ENCODE data around the gene CAVIN3. TPM values are rescaled to one million over a fixed set of nuclear protein-coding genes. Genes with fewer than 3 reads are reported as not detected.

The CAVIN3 gene
- total RNA-seq, 2 experiments from 2014 or later: 0.27 TPM; not detected in 1

DNA sequence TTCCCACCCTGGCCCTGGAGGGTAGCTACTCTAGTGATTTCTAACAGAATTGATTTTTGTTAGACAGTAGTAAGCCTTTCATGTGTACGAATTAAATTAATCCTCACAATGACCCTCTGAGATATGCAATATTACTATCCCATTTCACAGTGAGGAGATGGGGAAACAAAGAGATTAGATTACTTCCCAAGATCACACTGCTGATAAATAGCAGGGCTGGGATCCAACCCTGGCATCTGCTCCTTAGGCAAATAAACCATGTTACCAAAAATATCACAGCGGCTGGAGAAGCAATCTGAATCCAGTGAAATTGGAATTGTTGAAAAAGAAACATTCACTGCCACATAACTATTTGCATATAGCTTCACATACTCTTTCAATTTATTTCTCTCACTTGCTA lies 12.8 kb upstream of the CAVIN3 start:
- H3K27me3 Mint-ChIP-seq: peaks cover 20% of the 10 kb centered on the region
- Histone ChIP-seq H3K9me3 (ENCODE audit: control insufficient read depth in 1 of 2, insufficient read depth in 1 of 2, low read length in 2 of 2) (no peaks in the 10 kb centered on the region), H3K36me3 (ENCODE audit: insufficient read depth, low read length) (no peaks in the 10 kb centered on the region), H3K27ac (ENCODE audit: low read depth in 1 of 2, low read length in 2 of 2) (no peak overlapping the region), H3K4me1 (ENCODE audit: insufficient read depth, low read length) (no peaks in the 10 kb centered on the region), H3K27me3 (ENCODE audit: control insufficient read depth in 1 of 2, insufficient read depth in 2 of 2, low read length in 2 of 2) (peaks cover 3 to 5% of the 10 kb centered on the region in 2 experiments), H3K4me3 (ENCODE audit: low read length) (no peak overlapping the region)
- intact Hi-C loops (cut with DNase I, micrococcal nuclease): no loop called here
- H3K4me3 Mint-ChIP-seq: no peak overlapping the region
- ATAC-seq (ENCODE audit: poor library complexity): no peak
- no peaks in the 10 kb centered on the region for H3K4me1 Mint-ChIP-seq (ENCODE audit: low read depth)
- no peak for DNase-seq
- no peaks in the 10 kb centered on the region for H3K9me3 Mint-ChIP-seq
- TF ChIP-seq, protein P1, sequence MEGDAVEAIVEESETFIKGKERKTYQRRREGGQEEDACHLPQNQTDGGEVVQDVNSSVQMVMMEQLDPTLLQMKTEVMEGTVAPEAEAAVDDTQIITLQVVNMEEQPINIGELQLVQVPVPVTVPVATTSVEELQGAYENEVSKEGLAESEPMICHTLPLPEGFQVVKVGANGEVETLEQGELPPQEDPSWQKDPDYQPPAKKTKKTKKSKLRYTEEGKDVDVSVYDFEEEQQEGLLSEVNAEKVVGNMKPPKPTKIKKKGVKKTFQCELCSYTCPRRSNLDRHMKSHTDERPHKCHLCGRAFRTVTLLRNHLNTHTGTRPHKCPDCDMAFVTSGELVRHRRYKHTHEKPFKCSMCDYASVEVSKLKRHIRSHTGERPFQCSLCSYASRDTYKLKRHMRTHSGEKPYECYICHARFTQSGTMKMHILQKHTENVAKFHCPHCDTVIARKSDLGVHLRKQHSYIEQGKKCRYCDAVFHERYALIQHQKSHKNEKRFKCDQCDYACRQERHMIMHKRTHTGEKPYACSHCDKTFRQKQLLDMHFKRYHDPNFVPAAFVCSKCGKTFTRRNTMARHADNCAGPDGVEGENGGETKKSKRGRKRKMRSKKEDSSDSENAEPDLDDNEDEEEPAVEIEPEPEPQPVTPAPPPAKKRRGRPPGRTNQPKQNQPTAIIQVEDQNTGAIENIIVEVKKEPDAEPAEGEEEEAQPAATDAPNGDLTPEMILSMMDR (IDR thresholded peaks at IDR 0.05): no peak
- no peak overlapping the region for H3K27ac Mint-ChIP-seq
- ChIA-PET POLR2A (no interaction called here), CTCF (no interaction called here)
- no peaks in the 10 kb centered on the region for H3K36me3 Mint-ChIP-seq (ENCODE audit: low read depth)

DNA sequence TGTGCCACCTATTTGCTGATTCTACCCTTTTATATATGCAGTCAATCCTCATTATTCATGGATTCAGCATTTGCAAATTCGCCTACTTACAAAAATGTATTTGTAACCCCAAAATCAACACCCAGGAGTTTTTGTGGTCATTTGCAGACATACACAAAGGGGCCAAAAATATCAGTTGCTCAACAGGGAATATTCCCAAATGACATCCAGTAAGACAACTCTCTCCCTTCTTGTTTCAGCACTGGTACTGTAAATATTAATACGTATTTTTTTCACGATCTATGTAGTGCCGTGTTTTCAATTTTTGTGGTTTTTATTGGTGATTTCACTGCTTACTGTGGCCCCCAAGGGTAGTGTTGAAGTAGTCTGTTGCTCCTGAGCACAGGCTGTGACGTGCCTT lies 11.8 kb upstream of the CAVIN3 start:
- no peak for DNase-seq
- Mint-ChIP-seq H3K4me3 (no peak overlapping the region), H3K9me3 (no peaks in the 10 kb centered on the region), H3K27ac (no peak overlapping the region), H3K4me1 (ENCODE audit: low read depth) (no peaks in the 10 kb centered on the region), H3K36me3 (ENCODE audit: low read depth) (no peaks in the 10 kb centered on the region), H3K27me3 (peaks cover 31% of the 10 kb centered on the region)
- Histone ChIP-seq H3K36me3 (ENCODE audit: insufficient read depth, low read length) (no peaks in the 10 kb centered on the region), H3K27ac (ENCODE audit: low read depth in 1 of 2, low read length in 2 of 2) (no peak overlapping the region), H3K27me3 (ENCODE audit: control insufficient read depth in 1 of 2, insufficient read depth in 2 of 2, low read length in 2 of 2) (peaks cover 3 to 5% of the 10 kb centered on the region in 2 experiments), H3K4me1 (ENCODE audit: insufficient read depth, low read length) (no peaks in the 10 kb centered on the region), H3K9me3 (ENCODE audit: control insufficient read depth in 1 of 2, insufficient read depth in 1 of 2, low read length in 2 of 2) (no peaks in the 10 kb centered on the region), H3K4me3 (ENCODE audit: low read length) (no peak overlapping the region)
- intact Hi-C loops (cut with DNase I, micrococcal nuclease): no loop called here
- TF ChIP-seq, protein P1 (IDR thresholded peaks at IDR 0.05): no peak
- POLR2A ChIA-PET: no interaction called here
- no peak for ATAC-seq (ENCODE audit: poor library complexity)
- CTCF ChIA-PET: no interaction called here

DNA sequence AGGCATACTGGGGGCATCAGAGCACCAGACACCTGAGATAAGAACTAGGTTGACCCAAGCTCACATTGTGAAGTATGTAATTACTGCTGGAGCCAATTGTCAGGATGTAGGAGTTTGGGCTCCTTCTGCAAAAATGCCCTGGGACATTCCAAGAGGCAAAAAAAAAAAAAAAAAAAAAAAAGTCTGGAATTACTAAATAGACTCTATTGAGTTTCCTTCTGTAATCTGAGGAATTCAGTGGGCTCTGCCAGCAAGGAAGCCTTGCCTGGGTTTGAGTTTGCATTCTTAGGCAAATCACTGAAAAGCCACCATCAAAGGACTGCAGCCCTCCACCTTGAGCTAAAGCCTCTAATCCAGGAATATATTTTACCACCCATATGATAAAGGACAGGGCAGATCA lies 8.0 kb upstream of the CAVIN3 start:
- POLR2A ChIA-PET: no interaction called here
- H3K36me3 ChIP-seq (ENCODE audit: insufficient read depth, low read length): no peaks in the 10 kb centered on the region
- ATAC-seq (ENCODE audit: poor library complexity) (no peak), DNase-seq (no peak)
- Mint-ChIP-seq H3K36me3 (ENCODE audit: low read depth) (no peaks in the 10 kb centered on the region), H3K27me3 (peaks cover 44% of the 10 kb centered on the region), H3K27ac (no peak overlapping the region), H3K4me3 (no peak overlapping the region), H3K9me3 (no peaks in the 10 kb centered on the region), H3K4me1 (ENCODE audit: low read depth) (no peaks in the 10 kb centered on the region)
- TF ChIP-seq, protein P1 (IDR thresholded peaks at IDR 0.05): no peak
- intact Hi-C loops (cut with DNase I, micrococcal nuclease): no loop called here
- CTCF ChIA-PET: interaction anchor here (0.6 kb wide), 1 partner anchor 12 kb away, joined by 3 read pairs; no protein-coding TSS in a partner anchor
- H3K4me3 ChIP-seq (ENCODE audit: low read length): no peak overlapping the region
- H3K27ac ChIP-seq (ENCODE audit: low read depth in 1 of 2, low read length in 2 of 2): no peak overlapping the region
- H3K4me1 ChIP-seq (ENCODE audit: insufficient read depth, low read length): no peaks in the 10 kb centered on the region
- H3K9me3 ChIP-seq (ENCODE audit: control insufficient read depth in 1 of 2, insufficient read depth in 1 of 2, low read length in 2 of 2): no peaks in the 10 kb centered on the region
- H3K27me3 ChIP-seq (ENCODE audit: control insufficient read depth in 1 of 2, insufficient read depth in 2 of 2, low read length in 2 of 2): peaks cover 2 to 4% of the 10 kb centered on the region in 2 experiments

All from CD4-positive, alpha-beta T cell (primary cell).